Prostate gland (tissue), 2 donors: Measurements from ENCODE around the gene PAX8.

Source experiments
- CTCF ChIP-seq, 4 experiments: fragments of 200-600 bp in 2 of 4; fragments of 450-650 bp in 2 of 4; sonication (generic) in 2 of 4; IDR thresholded peaks; 1 replicate in 3 of 4; 2 replicates in 1 of 4; pipeline ENCODE4 v1.5.1; 2016 to 2019; ENCODE audit warnings: antibody characterized with exemption in 4 of 4, mild to moderate bottlenecking in 2 of 4, moderate library complexity in 2 of 4
- POLR2A ChIP-seq: fragments of 450-650 bp; IDR thresholded peaks from one replicate; pipeline ENCODE4 v1.6.1; 2016; ENCODE audit warnings: antibody characterized with exemption, mild to moderate bottlenecking

GRCh38 chr2:113198790-113199612 lies 79.7 kb downstream of the PAX8 start:
- TF ChIP-seq POLR2A: peak; percentile 33
- peak; percentile 77 to 98 (median 96) for TF ChIP-seq CTCF (IDR thresholded peaks at IDR 0.05)
